Body of pancreas (tissue), 4 donors: ENCODE measurements around the gene B3GNT9.

Experiments used
- CTCF ChIP-seq, 7 experiments: fragments of 450-650 bp in 4 of 7; fragments of 200-600 bp in 3 of 7; sonication (generic) in 3 of 7; IDR thresholded peaks; one replicate each; pipeline ENCODE4 v1.5.1; 2016 to 2019; ENCODE audit warnings: antibody characterized with exemption in 7 of 7
- POLR2A ChIP-seq, 3 donors: fragments of 450-650 bp; IDR thresholded peaks; one replicate each; pipeline ENCODE4 v1.6.1; 2016; ENCODE audit warnings: antibody characterized with exemption in 3 of 3, mild to moderate bottlenecking in 2 of 3

GRCh38 chr16:67176662-67177061, 25.9 kb upstream of the B3GNT9 start:
- TF ChIP-seq CTCF (IDR thresholded peaks at IDR 0.05), result no peak
- no peak for TF ChIP-seq POLR2A (IDR thresholded peaks at IDR 0.05)
